Esophagus muscularis mucosa (tissue), 4 donors: ENCODE measurements around the gene FBXW4.

Source experiments
- CTCF ChIP-seq, 3 experiments: fragments of 200-600 bp in 2 of 3; fragments of 450-650 bp in 1 of 3; sonication (generic) in 2 of 3; IDR thresholded peaks; one replicate each; pipeline ENCODE4 v1.5.1; 2017 to 2019; ENCODE audit warnings: antibody characterized with exemption in 3 of 3, mild to moderate bottlenecking in 2 of 3, moderate library complexity in 1 of 3
- EP300 ChIP-seq: sonication (generic); formaldehyde crosslinking; IDR thresholded peaks from one replicate; pipeline ENCODE4 v1.6.1; 2017; ENCODE audit warnings: antibody characterized with exemption
- POLR2A ChIP-seq: fragments of 450-650 bp; IDR thresholded peaks from one replicate; pipeline ENCODE4 v1.6.1; 2017; ENCODE audit warnings: antibody characterized with exemption, moderate library complexity, mild to moderate bottlenecking, low read depth
- POLR2AphosphoS5 ChIP-seq, 2 donors: sonication (generic); formaldehyde crosslinking; IDR thresholded peaks; one replicate each; pipeline ENCODE4 v1.6.1; 2017; ENCODE audit warnings: antibody characterized with exemption in 2 of 2

- TF ChIP-seq CTCF (IDR thresholded peaks at IDR 0.05) (no peak), EP300 (no peak), POLR2AphosphoS5 (IDR thresholded peaks at IDR 0.05) (no peak), POLR2A (no peak)
These were observed 34.7 kb downstream of the FBXW4 start for GRCh38 chr10:101660256-101660655.
